Measurements from ENCODE around the gene DNAJC3.

- TF ChIP-seq CTCF (IDR thresholded peaks at IDR 0.05), result no peak
- no peak for TF ChIP-seq POLR2A (IDR thresholded peaks at IDR 0.05)
Measured at GRCh38 chr13:95642028-95642621, 34.8 kb upstream of the DNAJC3 start.
